Cerebellar cortex (tissue), 1 donor: ENCODE data around the gene IL11RA.
"Not testable (repeated sequence)": the region's sequence is repeated elsewhere in the genome, so short reads cannot be mapped to it uniquely, and the experiment has no call there.

Experiments
- DNase-seq: peaks from one replicate; pipeline ENCODE4 v3.0.0-alpha.2; 2015; ENCODE audit warnings: low spot score

IL11RA gene

GRCh38 chr9:34629491-34629808 lies 22.5 kb upstream of the IL11RA start:
- no peak for DNase-seq

- no peak for DNase-seq
Measured at GRCh38 chr9:34630402-34631154, 21.4 kb upstream of the IL11RA start.

- DNase-seq: no peak
Measured at GRCh38 chr9:34633166-34633565, 18.8 kb upstream of the IL11RA start.

- DNase-seq: peak; percentile 89
Measured at GRCh38 chr9:34633851-34634550, 18.0 kb upstream of the IL11RA start.

GRCh38 chr9:34634551-34635248 lies 17.3 kb upstream of the IL11RA start:
- DNase-seq: no peak

GRCh38 chr9:34635556-34635955 lies 16.4 kb upstream of the IL11RA start:
- no peak for DNase-seq

- DNase-seq: no peak
Measured at GRCh38 chr9:34636791-34637355, 15.1 kb upstream of the IL11RA start.

GRCh38 chr9:34637356-34638137 lies 14.4 kb upstream of the IL11RA start, which contains the start of gene SIGMAR1:
Gene SIGMAR1 (minus strand): TSS chr9:34637787. CDS start chr9:34637697, 90 bp downstream.
- DNase-seq: peak; percentile 94

- DNase-seq: no peak
Measured at GRCh38 chr9:34638138-34638445, 13.9 kb upstream of the IL11RA start.

GRCh38 chr9:34639322-34639721 lies 12.7 kb upstream of the IL11RA start:
- not testable (repeated sequence) for DNase-seq

- DNase-seq: no peak
Measured at GRCh38 chr9:34642679-34643078, 9.3 kb upstream of the IL11RA start.

- DNase-seq: no peak
Measured at GRCh38 chr9:34644766-34645314, 7.1 kb upstream of the IL11RA start.

- peak; percentile 89 for DNase-seq
Measured at GRCh38 chr9:34646211-34647083, 5.5 kb upstream of the IL11RA start, which contains the start of gene GALT. Gene GALT (plus strand): TSS chr9:34646675. CDS start chr9:34646705, 30 bp downstream.

GRCh38 chr9:34647084-34647403 lies 4.9 kb upstream of the IL11RA start:
- no peak for DNase-seq

- DNase-seq: no peak
Measured at GRCh38 chr9:34647651-34648050, 4.3 kb upstream of the IL11RA start.

GRCh38 chr9:34648673-34649072 lies 3.3 kb upstream of the IL11RA start:
- no peak for DNase-seq

GRCh38 chr9:34650816-34651215 lies 1.2 kb upstream of the IL11RA start:
- DNase-seq: no peak

- no peak for DNase-seq
Measured at GRCh38 chr9:34651321-34651720, 664 bp upstream of the IL11RA start.

- DNase-seq: no peak
Measured at GRCh38 chr9:34652602-34653000, 616 bp downstream of the IL11RA start.

- DNase-seq: no peak
Measured at GRCh38 chr9:34653151-34654072, 1.4 kb downstream of the IL11RA start.
